GM13977 (cell line): ENCODE data around the gene HELT.
A peak's percentile ranks its signal among the peaks of the same experiment; 100 is the strongest.
"Not testable (repeated sequence)": the region's sequence is repeated elsewhere in the genome, so short reads cannot be mapped to it uniquely, and the experiment has no call there.

Experiments used
- DNase-seq: peaks from one replicate; pipeline ENCODE4 v3.0.0; 2012; ENCODE audit warnings: low spot score
- in situ Hi-C: fragments of 300-500 bp; cut with MboI; formaldehyde crosslinking; loops from one replicate; pipeline ENCODE4 v1.12.0; 2022; ENCODE audit warnings: low sequenced_read_pairs, low pct_unique_long_range_greater_than_20kb, mixed read lengths, inconsistent platforms; ENCODE audit not compliant: unreplicated experiment
- TF ChIP-seq, protein P1 (sequence below): IDR thresholded peaks from 2 replicates; pipeline ENCODE4 v1.5.1; 2012; ENCODE audit warnings: mild to moderate bottlenecking, control low read depth; ENCODE audit not compliant: insufficient read depth; ENCODE audit errors: extremely low read depth, missing control alignments

The HELT gene

DNA sequence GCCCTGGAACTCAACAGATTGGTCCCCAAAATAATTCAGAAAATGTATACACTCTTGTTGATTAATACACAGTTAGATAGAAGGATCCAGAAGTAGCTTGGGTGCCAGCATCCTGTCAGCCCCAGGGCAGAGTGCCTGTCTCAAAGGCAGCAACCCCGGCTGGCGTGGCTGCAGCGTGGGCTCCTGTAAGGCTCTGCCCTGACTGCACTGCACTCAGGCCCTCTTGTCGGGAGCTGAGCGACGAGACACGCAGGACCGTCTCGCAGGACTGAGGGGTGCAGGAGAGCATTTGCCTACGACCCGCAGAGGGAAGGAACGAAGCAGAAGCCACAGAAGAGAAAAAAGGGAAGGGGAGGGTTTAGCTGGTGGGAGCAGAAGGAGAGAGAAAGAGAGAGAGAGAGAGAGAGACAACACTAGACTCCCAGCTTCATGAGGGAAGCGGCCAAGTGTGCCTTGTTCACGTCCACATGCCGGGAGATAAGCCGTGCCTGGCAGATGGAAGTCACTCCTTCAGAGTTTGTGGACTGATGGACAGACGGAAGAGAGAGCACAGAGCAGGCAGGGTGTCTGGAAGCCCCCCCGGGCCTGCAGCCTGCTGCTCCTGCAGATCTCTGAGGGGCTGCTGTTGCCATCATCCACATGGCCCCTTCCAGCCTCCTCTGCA, 38.7 kb upstream of the HELT start:
- TF ChIP-seq, protein P1, sequence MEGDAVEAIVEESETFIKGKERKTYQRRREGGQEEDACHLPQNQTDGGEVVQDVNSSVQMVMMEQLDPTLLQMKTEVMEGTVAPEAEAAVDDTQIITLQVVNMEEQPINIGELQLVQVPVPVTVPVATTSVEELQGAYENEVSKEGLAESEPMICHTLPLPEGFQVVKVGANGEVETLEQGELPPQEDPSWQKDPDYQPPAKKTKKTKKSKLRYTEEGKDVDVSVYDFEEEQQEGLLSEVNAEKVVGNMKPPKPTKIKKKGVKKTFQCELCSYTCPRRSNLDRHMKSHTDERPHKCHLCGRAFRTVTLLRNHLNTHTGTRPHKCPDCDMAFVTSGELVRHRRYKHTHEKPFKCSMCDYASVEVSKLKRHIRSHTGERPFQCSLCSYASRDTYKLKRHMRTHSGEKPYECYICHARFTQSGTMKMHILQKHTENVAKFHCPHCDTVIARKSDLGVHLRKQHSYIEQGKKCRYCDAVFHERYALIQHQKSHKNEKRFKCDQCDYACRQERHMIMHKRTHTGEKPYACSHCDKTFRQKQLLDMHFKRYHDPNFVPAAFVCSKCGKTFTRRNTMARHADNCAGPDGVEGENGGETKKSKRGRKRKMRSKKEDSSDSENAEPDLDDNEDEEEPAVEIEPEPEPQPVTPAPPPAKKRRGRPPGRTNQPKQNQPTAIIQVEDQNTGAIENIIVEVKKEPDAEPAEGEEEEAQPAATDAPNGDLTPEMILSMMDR: no peak
- no peak for DNase-seq
- in situ Hi-C loops: no loop called here

DNA sequence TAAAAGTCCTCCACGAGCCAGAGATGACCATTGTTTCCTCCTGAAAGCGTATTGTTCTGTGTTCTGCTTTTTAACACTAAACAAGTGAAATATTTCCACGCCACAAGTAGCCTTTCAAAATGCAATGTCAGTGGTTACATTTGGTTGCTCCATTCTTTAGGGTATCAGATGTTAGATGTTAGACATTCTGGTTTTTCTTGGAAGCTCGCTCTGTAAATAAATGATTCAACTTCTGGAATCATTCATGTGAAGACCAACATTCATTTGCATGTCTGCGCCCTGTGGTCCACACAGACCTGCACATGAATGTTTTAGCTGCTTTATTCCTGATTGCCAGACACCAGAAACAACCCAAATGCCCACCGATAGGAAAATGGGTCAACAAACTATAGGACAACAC, 38.0 kb upstream of the HELT start:
- TF ChIP-seq, protein P1: no peak
- in situ Hi-C loops: no loop called here
- DNase-seq: no peak

DNA sequence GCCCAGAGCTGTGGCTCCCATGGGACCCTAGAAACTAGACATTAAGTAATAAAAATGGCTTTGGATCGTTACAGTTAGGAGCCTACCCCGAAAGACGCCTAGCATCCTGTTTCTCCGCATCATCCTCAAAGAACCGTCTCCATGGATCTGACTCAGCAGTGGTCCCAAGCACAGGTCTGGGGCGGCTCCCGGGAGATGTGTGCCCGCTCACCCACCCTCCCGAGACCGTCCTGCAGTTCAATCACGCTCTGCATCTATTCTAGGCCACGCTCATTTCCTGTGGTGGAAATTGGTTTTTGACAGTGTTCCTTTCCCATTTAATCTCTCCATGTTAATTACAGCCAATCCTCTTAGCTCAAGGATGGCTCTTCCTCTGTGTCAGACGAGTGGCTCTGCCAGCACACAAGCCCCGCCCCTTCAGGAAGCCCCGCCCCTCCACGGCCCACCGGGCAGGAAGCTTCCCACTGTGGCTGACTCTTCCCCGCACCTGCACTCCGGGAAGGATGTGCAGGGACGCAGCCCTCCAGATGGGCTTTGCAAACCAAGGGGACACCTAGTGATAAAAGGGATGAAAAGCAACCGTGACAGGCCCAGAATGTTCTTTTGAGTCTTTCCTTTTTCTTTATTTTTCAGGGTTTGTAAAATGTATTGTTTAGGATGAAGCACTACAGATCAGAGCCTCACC, 34.5 kb upstream of the HELT start:
- in situ Hi-C loops: no loop called here
- TF ChIP-seq, protein P1: peak; percentile 61
- DNase-seq: peak; percentile 74

DNA sequence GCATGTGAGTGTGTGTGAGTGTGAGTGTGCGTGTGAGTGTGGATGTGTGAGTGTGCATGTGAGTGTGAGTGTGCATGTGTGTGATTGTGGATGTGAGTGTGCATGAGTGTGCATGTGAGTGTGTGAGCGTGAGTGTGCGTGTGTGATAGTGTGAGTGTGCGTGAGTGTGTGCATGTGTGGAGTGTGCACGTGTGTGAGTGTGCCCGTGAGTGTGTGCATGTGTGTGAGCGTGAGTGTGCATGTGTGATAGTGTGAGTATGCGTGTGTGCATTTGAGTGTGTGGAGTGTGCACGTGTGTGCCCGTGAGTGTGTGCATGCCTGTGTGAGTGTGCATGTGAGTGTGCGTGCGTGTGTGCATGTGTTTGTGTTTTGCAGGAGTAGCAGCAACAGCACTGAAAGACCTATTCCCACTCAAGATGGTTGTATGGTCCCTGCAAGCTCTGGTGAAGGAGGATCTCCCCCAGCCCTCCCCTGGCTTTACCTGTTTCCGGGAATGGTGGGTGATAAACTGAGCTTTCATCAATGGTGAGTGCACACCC, 30.7 kb upstream of the HELT start:
- TF ChIP-seq, protein P1: no peak
- in situ Hi-C loops: no loop called here

DNA sequence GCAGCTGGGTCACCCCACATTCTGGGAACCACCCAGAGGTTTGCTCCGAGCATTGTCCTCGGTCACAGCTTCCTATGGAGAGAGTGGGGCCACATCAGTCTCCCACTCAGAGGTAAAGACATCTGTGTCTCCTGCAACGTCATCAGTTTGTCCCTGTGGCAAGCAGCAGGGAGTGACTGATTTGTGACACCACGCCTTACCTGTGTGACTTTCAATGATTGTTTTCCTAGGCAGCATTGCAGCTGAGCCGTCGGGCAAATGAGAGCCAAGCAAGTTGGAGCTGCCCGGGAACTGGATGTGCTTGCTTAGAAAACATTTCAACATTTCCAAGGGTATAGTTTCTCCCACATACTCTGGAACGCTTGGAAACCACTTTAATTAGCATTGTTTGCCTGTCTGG, 29.7 kb upstream of the HELT start:
- DNase-seq: no peak
- in situ Hi-C loops: no loop called here
- TF ChIP-seq, protein P1: no peak

More for the DNA sequence above, 30.7 kb upstream of the HELT start:
- no peak for DNase-seq

DNA sequence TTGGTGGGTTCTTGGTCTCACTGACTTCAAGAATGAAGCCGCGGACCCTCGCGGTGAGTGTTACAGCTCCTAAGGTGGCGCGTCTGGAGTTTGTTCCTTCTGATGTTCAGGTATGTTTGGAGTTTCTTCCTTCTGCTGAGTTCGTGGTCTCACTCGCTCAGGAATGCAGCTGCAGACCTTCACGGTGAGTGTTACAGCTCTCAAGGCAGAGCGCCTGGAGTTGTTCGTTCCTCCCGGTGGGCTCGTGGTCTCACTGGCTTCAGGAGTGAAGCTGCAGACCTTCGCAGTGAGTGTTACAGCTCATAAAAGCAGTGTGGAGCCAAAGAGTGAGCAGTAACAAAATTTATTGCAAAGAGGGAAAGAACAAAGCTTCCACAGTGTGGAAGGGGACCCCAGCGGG, 29.0 kb upstream of the HELT start:
- DNase-seq, in situ Hi-C loops: not testable (repeated sequence)

DNA sequence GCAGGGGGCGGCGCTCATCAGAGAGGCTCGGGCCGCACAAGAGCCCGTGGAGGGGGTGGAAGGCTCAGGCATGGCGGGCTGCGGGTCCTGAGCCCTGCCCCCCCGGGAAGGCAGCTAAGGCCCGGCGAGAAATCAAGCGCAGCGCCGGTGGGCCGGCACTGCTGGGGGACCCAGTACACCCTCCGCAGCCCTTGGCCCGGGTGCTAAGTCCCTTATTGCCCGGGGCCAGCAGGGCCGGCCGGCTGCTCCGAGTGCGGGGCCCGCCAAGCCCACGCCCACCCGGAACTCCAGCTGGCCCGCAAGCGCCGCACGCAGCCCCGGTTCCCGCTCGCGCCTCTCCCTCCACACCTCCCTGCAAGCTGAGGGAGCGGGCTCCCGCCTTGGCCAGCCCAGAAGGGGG, 28.2 kb upstream of the HELT start:
- DNase-seq, in situ Hi-C loops: not testable (repeated sequence)
